ENCODE data around the gene KCNJ16. TPM values are rescaled to one million over a fixed set of nuclear protein-coding genes. Genes with fewer than 3 reads are reported as not detected.

Gene KCNJ16
- total RNA-seq, 1 donor from 2014 or later, result not detected

- H3K27ac Mint-ChIP-seq, result no peak overlapping the region
- H3K4me1 Mint-ChIP-seq, result no peaks in the 10 kb centered on the region
- peaks cover 2% of the 10 kb centered on the region for H3K27me3 Mint-ChIP-seq
- H3K4me3 Mint-ChIP-seq, result no peak overlapping the region
- H3K9me3 Mint-ChIP-seq, result peaks cover 5% of the 10 kb centered on the region
- no peaks in the 10 kb centered on the region for H3K36me3 Mint-ChIP-seq (ENCODE audit: low read depth)
- DNase-seq, result no peak
- intact Hi-C loops (cut with micrococcal nuclease), result no loop called here
Measured at GRCh38 chr17:70050931-70051330, 24.1 kb upstream of the KCNJ16 start.

DNA sequence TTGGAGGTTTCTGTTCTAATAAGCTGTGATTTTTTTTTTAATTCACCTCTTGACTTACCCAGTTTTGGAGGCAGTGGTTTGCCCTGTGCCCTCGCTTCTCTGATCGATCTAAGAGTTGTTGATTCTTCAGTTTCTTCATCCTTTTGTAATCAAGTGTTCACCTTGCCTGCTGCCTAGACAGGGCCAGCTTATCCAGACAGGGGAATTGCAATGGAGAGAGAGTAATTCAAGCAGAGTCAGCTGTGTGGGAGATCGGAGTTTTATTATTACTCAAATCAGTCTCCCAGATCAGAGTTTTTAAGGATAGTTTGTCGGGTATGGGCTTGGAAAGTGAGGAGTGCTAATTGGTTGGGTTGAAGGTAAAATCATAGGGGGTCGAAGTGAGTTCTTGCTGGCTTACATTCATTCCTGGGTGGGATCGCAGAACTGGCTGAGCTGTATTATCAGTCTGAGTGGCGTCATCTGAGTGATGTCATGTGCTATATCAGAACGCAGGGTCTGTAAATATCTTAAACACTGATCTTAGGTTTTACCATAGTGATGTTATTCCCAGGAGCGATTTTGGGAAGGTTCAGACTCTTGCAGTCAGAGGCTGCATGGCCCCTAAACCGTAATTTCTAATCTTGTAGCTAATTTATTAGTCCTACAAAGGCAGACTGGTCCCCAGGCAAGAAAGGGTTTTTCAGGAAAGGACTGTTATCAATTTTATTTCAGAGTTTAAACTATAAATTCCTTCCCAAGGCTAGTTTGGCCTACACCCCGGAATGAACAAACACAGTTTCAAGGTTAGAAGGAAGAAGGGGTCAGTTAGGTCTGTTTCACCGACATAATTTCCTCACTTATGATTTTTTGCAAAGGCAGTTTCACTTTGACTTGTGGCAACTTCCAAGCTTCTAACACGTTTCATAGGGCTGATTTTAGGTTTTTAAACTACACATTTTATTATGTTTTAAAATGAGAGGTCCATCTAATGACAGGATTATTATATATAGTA, 21.5 kb upstream of the KCNJ16 start:
- no peak overlapping the region for H3K4me3 Mint-ChIP-seq
- peaks cover 2% of the 10 kb centered on the region for H3K27me3 Mint-ChIP-seq
- no peaks in the 10 kb centered on the region for H3K4me1 Mint-ChIP-seq
- H3K9me3 Mint-ChIP-seq, result peaks cover 5% of the 10 kb centered on the region
- intact Hi-C loops (cut with micrococcal nuclease), result no loop called here
- DNase-seq, result no peak
- H3K27ac Mint-ChIP-seq, result no peak overlapping the region
- H3K36me3 Mint-ChIP-seq (ENCODE audit: low read depth), result no peaks in the 10 kb centered on the region

- H3K4me3 Mint-ChIP-seq, result no peak overlapping the region
- intact Hi-C loops (cut with micrococcal nuclease), result no loop called here
- H3K27ac Mint-ChIP-seq, result no peak overlapping the region
- peaks cover 2% of the 10 kb centered on the region for H3K27me3 Mint-ChIP-seq
- H3K36me3 Mint-ChIP-seq (ENCODE audit: low read depth), result no peaks in the 10 kb centered on the region
- no peak for DNase-seq
- peaks cover 2% of the 10 kb centered on the region for H3K4me1 Mint-ChIP-seq
- H3K9me3 Mint-ChIP-seq, result peaks cover 5% of the 10 kb centered on the region
Measured at GRCh38 chr17:70055000-70055399, 20.0 kb upstream of the KCNJ16 start.

DNA sequence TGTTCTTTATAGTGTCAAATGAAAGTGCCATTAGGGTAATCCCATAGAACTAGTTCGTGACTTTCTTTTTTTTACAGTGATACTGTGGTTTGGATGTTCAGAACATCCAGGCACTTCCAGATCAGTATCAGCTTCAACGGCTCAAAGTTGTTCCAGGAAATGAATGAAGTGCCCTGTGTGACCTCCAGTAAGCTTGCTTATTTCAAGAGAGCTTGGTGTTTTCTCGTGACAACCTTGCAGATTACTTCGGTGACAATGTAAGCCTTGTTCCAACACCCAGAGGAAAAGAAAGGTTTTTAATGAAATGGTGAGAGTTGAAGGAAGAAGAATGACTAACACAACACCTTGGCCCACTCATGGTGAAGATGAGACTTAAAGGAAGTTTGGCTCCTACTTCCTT, 16.0 kb upstream of the KCNJ16 start:
- Mint-ChIP-seq H3K4me1 (peaks cover 2% of the 10 kb centered on the region), H3K9me3 (no peaks in the 10 kb centered on the region), H3K4me3 (no peak overlapping the region), H3K36me3 (ENCODE audit: low read depth) (no peaks in the 10 kb centered on the region), H3K27me3 (no peaks in the 10 kb centered on the region), H3K27ac (no peak overlapping the region)
- intact Hi-C loops (cut with micrococcal nuclease), result no loop called here
- DNase-seq, result no peak

- Mint-ChIP-seq H3K9me3 (no peaks in the 10 kb centered on the region), H3K27ac (no peak overlapping the region), H3K4me3 (no peak overlapping the region), H3K4me1 (peaks cover 2% of the 10 kb centered on the region), H3K27me3 (no peaks in the 10 kb centered on the region), H3K36me3 (ENCODE audit: low read depth) (no peaks in the 10 kb centered on the region)
- no peak for DNase-seq
- intact Hi-C loops (cut with micrococcal nuclease), result no loop called here
Measured at GRCh38 chr17:70059649-70060048, 15.4 kb upstream of the KCNJ16 start.

DNA sequence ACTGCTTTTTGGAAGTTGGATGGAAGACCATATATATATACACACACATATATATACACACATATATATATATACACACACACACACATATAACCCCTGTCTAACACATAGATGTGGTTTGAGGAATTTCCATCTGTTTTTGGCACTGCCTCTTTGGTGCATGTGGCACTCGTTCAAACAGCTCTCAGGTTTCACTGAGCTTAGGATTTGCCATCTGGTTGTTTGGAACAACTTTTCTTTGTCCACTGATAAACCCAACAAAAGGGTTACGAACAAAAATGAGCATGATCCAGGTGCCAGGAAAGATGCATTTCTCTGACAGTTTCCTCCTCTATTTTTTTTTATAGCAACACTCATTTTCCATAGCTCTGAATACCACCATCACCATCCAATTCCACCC, 14.6 kb upstream of the KCNJ16 start:
- H3K4me1 Mint-ChIP-seq, result peaks cover 2% of the 10 kb centered on the region
- H3K36me3 Mint-ChIP-seq (ENCODE audit: low read depth), result no peaks in the 10 kb centered on the region
- H3K27ac Mint-ChIP-seq, result no peak overlapping the region
- H3K4me3 Mint-ChIP-seq, result no peak overlapping the region
- no peak for DNase-seq
- no peaks in the 10 kb centered on the region for H3K9me3 Mint-ChIP-seq
- intact Hi-C loops (cut with micrococcal nuclease), result no loop called here
- no peaks in the 10 kb centered on the region for H3K27me3 Mint-ChIP-seq

GRCh38 chr17:70067134-70067533, 7.9 kb upstream of the KCNJ16 start:
- Mint-ChIP-seq H3K27ac (no peak overlapping the region), H3K36me3 (ENCODE audit: low read depth) (no peaks in the 10 kb centered on the region), H3K27me3 (peaks cover 4% of the 10 kb centered on the region), H3K4me3 (no peak overlapping the region), H3K4me1 (no peaks in the 10 kb centered on the region), H3K9me3 (no peaks in the 10 kb centered on the region)
- intact Hi-C loops (cut with micrococcal nuclease), result no loop called here
- DNase-seq, result no peak

GRCh38 chr17:70070305-70071027, 4.6 kb upstream of the KCNJ16 start:
- intact Hi-C loops (cut with micrococcal nuclease), result no loop called here
- Mint-ChIP-seq H3K4me3 (no peak overlapping the region), H3K36me3 (ENCODE audit: low read depth) (no peaks in the 10 kb centered on the region), H3K27ac (no peak overlapping the region), H3K4me1 (no peaks in the 10 kb centered on the region), H3K9me3 (no peaks in the 10 kb centered on the region), H3K27me3 (peaks cover 7% of the 10 kb centered on the region)
- no peak for DNase-seq

GRCh38 chr17:70071127-70071526, 3.9 kb upstream of the KCNJ16 start:
- no peak overlapping the region for H3K27ac Mint-ChIP-seq
- H3K4me3 Mint-ChIP-seq, result no peak overlapping the region
- H3K36me3 Mint-ChIP-seq (ENCODE audit: low read depth), result no peaks in the 10 kb centered on the region
- H3K4me1 Mint-ChIP-seq, result no peaks in the 10 kb centered on the region
- intact Hi-C loops (cut with micrococcal nuclease), result no loop called here
- no peak for DNase-seq
- H3K9me3 Mint-ChIP-seq, result no peaks in the 10 kb centered on the region
- H3K27me3 Mint-ChIP-seq, result peaks cover 7% of the 10 kb centered on the region

DNA sequence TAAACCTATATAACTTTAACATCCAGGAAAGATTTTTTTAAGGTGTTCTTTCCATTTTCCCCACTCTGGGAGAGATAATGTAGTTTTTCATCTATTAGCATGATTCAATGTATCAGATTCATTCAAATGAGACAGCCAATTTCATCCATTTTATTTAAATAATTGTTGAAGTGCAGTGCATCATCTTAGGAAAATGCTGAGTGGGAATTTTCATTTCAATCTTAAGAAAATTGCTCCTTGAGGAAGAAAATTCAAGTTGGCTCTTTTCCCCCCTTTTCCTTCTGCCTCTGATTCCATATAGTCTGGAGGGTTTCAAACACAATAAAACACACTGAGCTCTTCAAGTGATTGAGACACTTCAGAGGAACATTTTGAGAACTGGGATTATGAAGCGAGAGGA, 3.4 kb upstream of the KCNJ16 start:
- no peaks in the 10 kb centered on the region for H3K36me3 Mint-ChIP-seq (ENCODE audit: low read depth)
- intact Hi-C loops (cut with micrococcal nuclease), result no loop called here
- H3K9me3 Mint-ChIP-seq, result no peaks in the 10 kb centered on the region
- H3K4me1 Mint-ChIP-seq, result no peaks in the 10 kb centered on the region
- H3K27ac Mint-ChIP-seq, result no peak overlapping the region
- DNase-seq, result no peak
- H3K4me3 Mint-ChIP-seq, result no peak overlapping the region
- H3K27me3 Mint-ChIP-seq, result peaks cover 7% of the 10 kb centered on the region

GRCh38 chr17:70072546-70073309, 2.3 kb upstream of the KCNJ16 start:
- no peaks in the 10 kb centered on the region for H3K9me3 Mint-ChIP-seq
- no peak for DNase-seq
- no peaks in the 10 kb centered on the region for H3K36me3 Mint-ChIP-seq (ENCODE audit: low read depth)
- no peak overlapping the region for H3K27ac Mint-ChIP-seq
- peaks cover 7% of the 10 kb centered on the region for H3K27me3 Mint-ChIP-seq
- intact Hi-C loops (cut with micrococcal nuclease), result no loop called here
- H3K4me3 Mint-ChIP-seq, result no peak overlapping the region
- H3K4me1 Mint-ChIP-seq, result no peaks in the 10 kb centered on the region

- no peak for DNase-seq
- Mint-ChIP-seq H3K4me1 (no peaks in the 10 kb centered on the region), H3K27ac (no peak overlapping the region), H3K4me3 (no peak overlapping the region), H3K36me3 (ENCODE audit: low read depth) (no peaks in the 10 kb centered on the region), H3K9me3 (no peaks in the 10 kb centered on the region), H3K27me3 (peaks cover 7% of the 10 kb centered on the region)
- intact Hi-C loops (cut with micrococcal nuclease), result no loop called here
Measured at GRCh38 chr17:70073310-70073709, 1.7 kb upstream of the KCNJ16 start.

DNA sequence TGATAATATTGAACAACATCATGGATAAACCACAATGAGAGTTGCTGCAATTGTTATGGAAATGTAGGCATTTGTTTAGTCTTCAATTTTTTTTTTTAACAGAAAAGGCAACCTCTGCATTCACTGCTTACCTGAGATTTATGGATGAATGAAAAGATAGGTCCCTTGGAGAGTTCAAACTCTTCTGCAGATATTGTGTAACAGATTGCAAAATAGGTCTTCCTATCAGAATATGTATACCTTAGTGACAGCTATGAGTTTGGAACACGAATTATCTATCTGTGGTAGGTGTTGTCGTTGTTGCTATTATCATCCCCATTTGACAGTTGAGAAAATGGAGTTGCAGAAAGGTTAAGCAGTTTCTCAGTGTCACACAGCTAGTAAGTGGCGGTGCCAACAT, 1.2 kb upstream of the KCNJ16 start:
- H3K36me3 Mint-ChIP-seq (ENCODE audit: low read depth), result no peaks in the 10 kb centered on the region
- intact Hi-C loops (cut with micrococcal nuclease), result no loop called here
- no peak for DNase-seq
- no peak overlapping the region for H3K27ac Mint-ChIP-seq
- no peaks in the 10 kb centered on the region for H3K9me3 Mint-ChIP-seq
- H3K4me1 Mint-ChIP-seq, result no peaks in the 10 kb centered on the region
- H3K27me3 Mint-ChIP-seq, result peaks cover 7% of the 10 kb centered on the region
- no peak overlapping the region for H3K4me3 Mint-ChIP-seq
